HG03558 (cell line): ENCODE results near the gene EEF2KMT.
"Not testable (repeated sequence)": the region's sequence is repeated elsewhere in the genome, so short reads cannot be mapped to it uniquely, and the experiment has no call there.

Source experiments
- ATAC-seq: cut with Tn5 transposase; IDR thresholded peaks from one replicate; pipeline ENCODE4 v1.9.1; 2021; ENCODE audit warnings: moderate number of reproducible peaks; ENCODE audit not compliant: unreplicated experiment; ENCODE audit errors: extremely low read depth

The EEF2KMT gene

DNA sequence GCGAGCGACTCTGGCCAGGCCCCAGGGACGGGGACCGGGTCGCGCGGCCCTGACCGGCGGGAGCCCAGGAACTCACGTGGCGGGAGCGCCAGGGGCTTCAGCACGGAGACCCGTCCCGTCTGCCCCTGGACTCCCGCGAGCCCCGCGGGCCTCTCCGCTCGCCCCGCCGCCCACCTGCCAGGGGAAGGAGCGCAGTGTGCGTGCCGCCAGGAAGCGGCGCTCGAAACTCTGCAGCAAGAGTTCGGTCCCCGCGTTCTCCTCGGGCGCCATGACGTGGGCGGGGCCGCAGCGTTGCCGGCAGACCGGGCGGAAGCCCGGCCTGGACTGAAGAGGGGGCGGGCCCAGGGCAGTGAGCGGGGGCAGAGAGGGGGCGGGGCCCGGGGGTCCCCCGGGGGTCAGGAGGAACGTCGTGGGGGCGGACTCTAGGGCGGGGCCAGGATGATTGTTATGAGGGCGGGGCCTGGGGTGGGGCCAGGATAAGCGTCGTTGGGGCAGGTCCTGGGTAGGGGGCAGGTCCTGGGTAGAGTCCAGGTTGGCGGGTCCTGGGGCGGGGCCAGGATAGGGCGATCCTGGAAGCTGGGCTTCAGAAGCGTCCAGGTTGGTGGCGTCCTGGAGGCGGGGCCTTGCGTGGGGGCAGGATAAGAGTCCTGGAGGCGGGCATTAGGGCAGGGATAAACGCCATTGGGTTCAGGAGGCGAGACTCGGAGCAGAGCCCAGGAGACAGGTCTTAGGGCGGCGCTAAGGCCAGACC lies at the start of gene EEF2KMT:
Gene EEF2KMT, minus strand, starts transcription at position 326 of the 751 bp plus-strand sequence. Its CDS starts 56 bp downstream, at position 270.
- ATAC-seq: peak; percentile 49

GRCh38 chr16:5144621-5144956 lies 47.0 kb upstream of the EEF2KMT start:
- not testable (repeated sequence) for ATAC-seq

GRCh38 chr16:5143761-5144620 lies 46.4 kb upstream of the EEF2KMT start:
- no peak for ATAC-seq

DNA sequence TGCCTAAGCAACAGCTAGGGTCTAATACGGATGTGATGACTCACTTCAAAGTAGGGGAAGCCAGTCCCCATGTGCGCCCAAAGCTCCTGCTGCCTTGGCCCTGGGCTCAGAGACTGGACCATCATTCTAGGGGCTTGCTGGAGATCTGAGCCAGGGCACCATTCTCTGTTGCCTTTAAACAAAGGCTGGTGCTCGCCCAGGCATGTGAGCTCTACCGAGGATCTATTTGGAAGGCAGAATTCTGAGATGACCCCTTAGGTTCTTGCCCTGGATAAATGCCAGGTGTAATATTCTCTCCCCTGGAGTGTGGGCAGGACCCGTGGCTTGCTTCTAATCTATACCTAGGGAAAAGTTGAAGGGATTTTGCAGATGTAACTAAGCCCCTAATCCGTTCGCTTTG lies 42.6 kb upstream of the EEF2KMT start:
- not testable (repeated sequence) for ATAC-seq

GRCh38 chr16:5134739-5135452 lies 37.3 kb upstream of the EEF2KMT start:
- ATAC-seq: not testable (repeated sequence)

GRCh38 chr16:5132915-5133600 lies 35.5 kb upstream of the EEF2KMT start:
- not testable (repeated sequence) for ATAC-seq

DNA sequence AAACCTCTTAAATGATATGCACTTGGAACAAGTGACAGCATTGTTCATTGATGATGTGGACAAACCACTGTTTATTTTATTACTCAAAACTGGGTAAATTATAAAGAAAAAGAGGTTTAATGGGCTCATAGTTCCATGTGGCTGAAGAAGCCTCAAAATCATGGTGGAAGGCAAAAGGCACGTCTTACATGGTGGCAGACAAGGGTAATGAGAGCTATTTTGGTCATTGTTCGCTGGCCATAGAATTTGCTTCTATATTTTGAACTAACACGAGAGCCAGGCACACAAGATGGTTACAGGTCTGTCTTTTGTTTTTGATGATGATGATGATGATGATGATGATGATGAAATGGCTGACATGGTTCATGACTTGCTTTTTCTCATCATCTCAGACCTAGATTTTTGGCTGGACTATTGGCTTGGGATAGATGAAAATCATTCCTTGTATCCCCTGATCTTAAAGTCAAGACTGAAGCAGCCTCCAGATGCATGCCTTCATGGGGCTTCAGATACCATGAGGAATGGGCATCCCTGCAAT lies 33.9 kb upstream of the EEF2KMT start:
- not testable (repeated sequence) for ATAC-seq

DNA sequence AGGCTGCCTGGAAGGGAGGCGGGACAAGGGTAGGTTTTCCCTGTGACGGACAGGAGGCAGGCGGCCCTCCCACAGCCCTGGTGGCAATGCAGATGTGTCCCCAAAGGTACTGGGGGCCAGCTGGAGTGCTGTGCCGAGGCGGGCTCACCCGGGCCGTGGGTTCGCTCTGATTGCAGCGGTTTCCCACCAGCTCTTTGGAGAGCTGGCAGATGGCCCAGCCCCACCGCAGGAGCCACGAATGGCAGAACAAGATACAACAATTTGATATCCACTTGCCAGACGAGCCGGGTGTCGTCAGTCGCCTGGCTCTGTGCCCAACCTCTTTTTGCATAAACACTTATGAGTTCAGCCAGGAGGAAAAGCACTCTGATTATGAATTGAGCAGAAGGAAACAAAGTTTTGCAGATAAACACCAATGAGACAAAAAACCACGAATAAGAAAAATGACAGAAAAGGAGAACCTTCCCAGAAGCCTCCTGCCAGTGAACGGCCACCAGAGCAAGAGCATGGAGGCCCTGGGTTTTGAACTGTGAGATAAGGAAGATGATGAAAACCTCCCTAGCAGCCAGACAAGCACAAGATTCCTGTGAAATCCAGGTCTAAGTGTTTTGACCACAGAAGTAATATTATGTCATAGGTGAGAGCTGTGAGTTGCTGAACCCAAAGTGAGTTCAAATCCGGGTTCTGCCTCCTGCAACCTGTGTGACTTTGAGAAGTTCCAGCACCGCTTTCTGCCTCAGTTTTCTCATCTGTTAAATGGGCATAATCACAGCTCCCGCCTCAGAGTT lies 19.9 kb upstream of the EEF2KMT start:
- not testable (repeated sequence) for ATAC-seq

- not testable (repeated sequence) for ATAC-seq
Measured at GRCh38 chr16:5116780-5117295, 19.2 kb upstream of the EEF2KMT start.

- ATAC-seq: not testable (repeated sequence)
Measured at GRCh38 chr16:5110933-5111332, 13.3 kb upstream of the EEF2KMT start.

- ATAC-seq: no peak
Measured at GRCh38 chr16:5108505-5109158, 11.0 kb upstream of the EEF2KMT start.

DNA sequence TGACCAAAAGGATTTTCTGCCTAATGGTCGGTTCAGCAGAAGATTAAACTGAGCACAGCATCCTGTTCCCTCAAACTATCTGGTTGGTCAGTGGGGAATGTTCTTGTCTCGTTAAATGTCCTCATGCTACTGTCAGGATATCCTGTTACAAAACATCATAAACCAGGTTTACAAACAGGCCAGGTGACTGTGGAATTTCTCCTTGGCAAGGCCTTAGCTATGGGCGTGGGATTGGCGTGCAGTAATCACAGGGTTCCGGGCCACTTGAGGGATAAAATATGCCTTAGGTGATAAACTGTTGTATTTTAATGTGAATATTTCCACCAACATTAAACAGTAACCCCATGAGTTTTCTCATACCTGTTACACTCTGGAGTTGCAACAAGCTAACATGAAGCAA lies 7.4 kb upstream of the EEF2KMT start:
- ATAC-seq: not testable (repeated sequence)

- ATAC-seq: not testable (repeated sequence)
Measured at GRCh38 chr16:5103296-5104032, 5.9 kb upstream of the EEF2KMT start.

GRCh38 chr16:5099174-5099573 lies 1.6 kb upstream of the EEF2KMT start:
- ATAC-seq: not testable (repeated sequence)

DNA sequence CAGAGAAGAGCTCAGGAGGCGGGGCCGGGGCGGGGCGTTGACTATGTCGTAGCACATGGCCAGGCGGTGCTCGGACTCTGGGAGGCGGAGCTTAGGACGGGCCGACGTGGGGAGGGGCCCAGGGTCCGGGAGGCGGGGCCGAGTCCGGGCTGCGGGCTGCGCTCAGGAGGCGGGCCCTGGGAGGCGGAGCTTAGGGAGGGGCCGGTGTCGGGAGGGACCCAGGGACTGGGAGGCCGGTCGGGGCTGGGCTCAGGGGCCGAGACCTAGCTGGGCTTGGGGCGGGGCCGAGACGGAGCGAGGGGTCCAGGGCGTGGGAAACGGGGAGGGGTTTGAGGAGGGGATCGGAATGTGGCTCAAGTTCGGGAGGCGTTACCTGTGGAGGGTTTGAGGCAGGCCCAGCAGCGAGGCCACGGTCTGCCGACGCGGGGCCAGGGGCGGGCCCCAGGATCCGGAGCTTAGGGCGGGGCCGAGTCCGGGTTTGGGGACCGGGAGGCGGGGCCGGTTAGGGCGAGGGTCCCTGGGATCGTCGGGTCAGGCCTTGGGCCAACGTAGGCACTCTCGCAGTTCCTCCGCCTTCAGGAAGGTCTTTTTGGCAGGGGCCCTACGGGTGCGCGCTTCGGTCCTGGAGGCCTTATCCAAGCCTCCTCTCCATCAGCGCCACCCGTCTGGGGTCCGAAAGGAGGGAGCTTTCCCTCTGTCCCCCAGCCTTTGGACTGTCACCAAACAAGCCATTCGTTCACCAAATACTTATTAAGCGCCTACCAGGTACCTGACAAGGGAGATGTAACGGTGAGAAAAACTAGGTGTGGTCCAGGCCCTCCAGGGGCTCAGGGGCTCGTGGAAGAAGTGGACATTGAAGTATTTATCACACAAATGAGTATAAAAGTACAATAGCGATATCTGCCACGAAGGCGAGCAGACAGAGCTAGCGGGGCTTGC lies 895 bp upstream of the EEF2KMT start:
- ATAC-seq: not testable (repeated sequence)

- ATAC-seq: not testable (repeated sequence)
Measured at GRCh38 chr16:5097061-5097469, 530 bp downstream of the EEF2KMT start.
